Measurements from ENCODE around the gene WNT2. TPM values are rescaled to one million over a fixed set of nuclear protein-coding genes. Genes with fewer than 3 reads are reported as not detected.

Gene WNT2
- total and polyA plus RNA-seq, 12 donors = 0.07 to 1.4 (median 0.16) TPM; not detected in 3

DNA sequence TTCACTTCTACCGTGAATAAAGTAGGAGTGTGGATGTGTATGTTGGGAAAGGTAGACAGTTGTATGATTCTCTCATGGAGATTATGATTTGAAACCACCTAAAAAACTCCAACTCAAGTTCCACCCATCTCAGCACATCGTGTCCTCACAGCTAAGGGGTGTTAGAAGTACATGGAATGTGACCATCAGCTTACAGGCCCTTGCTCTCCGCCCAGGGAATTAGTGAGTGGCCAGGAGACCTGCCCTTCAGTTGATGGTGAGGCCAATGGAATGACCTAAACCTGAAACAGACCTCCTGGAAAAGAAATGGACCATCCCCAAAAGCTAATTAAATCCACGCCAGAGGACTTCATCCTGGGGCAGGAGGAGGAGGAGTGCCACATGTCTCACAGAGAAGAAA lies 2.1 kb upstream of the WNT2 start:
- WGBS, 2 donors = 56 to 57% methylated on average over 4 of the region's 4 CpGs
- peaks cover 0 to 6% (median 0%) of the 10 kb centered on the region in 11 donors for H3K9me3 ChIP-seq
- H3K36me3 ChIP-seq = no peaks in the 10 kb centered on the region
- H3K27ac ChIP-seq = no peak overlapping the region
- ATAC-seq (peak in 2 of 8 donors; percentile 12 to 40), DNase-seq (no peak)
- peak overlapping the region in 5 of 10 donors; percentile 35 to 53 (median 47) for H3K4me3 ChIP-seq
- intact Hi-C loops (cut with DNase I) = no loop called here
- peaks cover 0 to 61% (median 50%) of the 10 kb centered on the region in 7 donors for H3K27me3 ChIP-seq
- TF ChIP-seq, protein P1, sequence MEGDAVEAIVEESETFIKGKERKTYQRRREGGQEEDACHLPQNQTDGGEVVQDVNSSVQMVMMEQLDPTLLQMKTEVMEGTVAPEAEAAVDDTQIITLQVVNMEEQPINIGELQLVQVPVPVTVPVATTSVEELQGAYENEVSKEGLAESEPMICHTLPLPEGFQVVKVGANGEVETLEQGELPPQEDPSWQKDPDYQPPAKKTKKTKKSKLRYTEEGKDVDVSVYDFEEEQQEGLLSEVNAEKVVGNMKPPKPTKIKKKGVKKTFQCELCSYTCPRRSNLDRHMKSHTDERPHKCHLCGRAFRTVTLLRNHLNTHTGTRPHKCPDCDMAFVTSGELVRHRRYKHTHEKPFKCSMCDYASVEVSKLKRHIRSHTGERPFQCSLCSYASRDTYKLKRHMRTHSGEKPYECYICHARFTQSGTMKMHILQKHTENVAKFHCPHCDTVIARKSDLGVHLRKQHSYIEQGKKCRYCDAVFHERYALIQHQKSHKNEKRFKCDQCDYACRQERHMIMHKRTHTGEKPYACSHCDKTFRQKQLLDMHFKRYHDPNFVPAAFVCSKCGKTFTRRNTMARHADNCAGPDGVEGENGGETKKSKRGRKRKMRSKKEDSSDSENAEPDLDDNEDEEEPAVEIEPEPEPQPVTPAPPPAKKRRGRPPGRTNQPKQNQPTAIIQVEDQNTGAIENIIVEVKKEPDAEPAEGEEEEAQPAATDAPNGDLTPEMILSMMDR (IDR thresholded peaks at IDR 0.05) = no peak
- H3K4me1 ChIP-seq = peaks cover 4 to 27% (median 18%) of the 10 kb centered on the region in 9 donors

DNA sequence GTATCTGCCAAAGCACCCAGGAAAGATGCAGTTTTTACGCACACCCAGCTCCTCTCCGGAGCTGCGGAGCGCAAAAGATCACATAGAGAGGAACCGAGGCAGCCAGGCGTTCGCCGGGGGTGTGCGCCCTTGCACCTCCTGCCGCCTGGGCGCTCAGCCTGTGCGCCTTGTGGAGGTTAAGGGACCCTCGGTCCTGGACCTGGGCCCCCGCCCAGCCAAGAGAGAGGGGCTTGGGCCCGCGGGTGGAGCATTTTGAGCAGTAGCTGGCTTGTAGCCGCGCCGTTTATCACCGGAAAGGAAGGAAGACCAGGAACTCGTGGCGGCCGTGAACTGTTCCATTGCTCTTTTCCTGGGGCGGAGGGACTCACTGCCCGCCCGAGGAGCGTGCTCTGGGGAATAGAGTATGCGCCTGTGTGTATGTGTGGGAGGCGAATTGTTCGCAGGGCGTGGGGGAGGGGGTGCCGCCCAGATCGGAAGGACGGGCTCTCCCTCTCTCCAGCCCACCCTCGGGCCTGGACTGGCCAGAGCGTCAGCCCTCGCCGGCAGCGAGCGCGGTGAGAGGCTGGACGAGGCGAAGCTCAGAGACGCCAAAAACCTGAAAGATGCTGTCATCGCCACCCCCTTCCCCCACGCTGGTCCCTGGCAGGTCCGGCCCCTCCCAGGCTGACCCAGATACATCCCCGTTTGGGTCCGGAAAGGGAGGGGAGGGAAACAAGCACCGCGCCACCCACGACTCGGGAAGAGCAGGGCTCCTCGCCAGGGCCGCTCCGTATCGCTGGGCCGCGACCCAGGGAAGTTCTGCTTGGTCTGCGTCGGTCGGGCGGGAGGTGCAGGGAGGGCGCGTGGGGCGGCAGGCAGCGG lies 1.2 kb upstream of the WNT2 start:
- TF ChIP-seq, protein P1 (IDR thresholded peaks at IDR 0.05) = no peak
- ATAC-seq (peak; percentile 43 to 87 (median 80)), DNase-seq (peak; percentile 36)
- intact Hi-C loops (cut with DNase I) = no loop called here
- Histone ChIP-seq H3K27me3 (peaks cover 0 to 64% (median 50%) of the 10 kb centered on the region in 7 donors), H3K27ac (no peak overlapping the region), H3K9me3 (peaks cover 0 to 6% (median 0%) of the 10 kb centered on the region in 11 donors), H3K4me1 (peaks cover 4 to 27% (median 18%) of the 10 kb centered on the region in 9 donors), H3K36me3 (no peaks in the 10 kb centered on the region), H3K4me3 (peak overlapping the region; percentile 18 to 53 (median 43))
- 0 to 1% methylated on average over 67 of the region's 67 CpGs for WGBS, 2 donors

DNA sequence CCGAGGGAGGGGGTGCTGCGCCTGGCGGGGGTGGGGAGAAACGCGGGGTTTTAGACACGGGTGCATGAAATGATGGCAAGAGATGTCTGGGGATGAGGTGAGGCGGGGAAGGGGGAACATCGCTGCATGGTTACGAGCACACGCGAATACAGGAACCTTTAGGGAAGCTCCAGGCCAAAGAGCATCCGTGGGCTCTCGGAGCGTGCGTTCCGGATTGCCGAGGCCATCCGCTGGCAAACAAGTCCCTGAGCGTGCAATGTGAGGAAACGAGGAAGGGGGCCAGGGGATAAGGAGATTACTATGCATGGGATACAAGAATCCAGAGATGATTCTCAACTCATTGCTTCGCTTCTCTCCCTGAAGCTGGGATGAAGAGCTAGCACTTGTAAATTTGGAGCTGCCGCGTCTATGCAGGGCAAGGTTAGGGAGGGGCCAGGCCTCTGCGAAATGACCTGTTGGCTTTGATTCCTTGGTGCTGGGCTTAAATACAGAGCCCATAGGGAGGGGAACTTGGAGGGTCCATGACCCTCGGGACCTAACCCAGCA lies 520 bp upstream of the WNT2 start:
- intact Hi-C loops (cut with DNase I) = no loop called here
- peak in 3 of 8 donors; percentile 8 to 45 (median 20) for ATAC-seq
- no peak for DNase-seq
- TF ChIP-seq, protein P1 (IDR thresholded peaks at IDR 0.05) = no peak
- Histone ChIP-seq H3K36me3 (no peaks in the 10 kb centered on the region), H3K4me3 (peak overlapping the region; percentile 18 to 53 (median 43)), H3K27ac (no peak overlapping the region), H3K4me1 (peaks cover 4 to 27% (median 18%) of the 10 kb centered on the region in 9 donors), H3K27me3 (peaks cover 0 to 63% (median 51%) of the 10 kb centered on the region in 7 donors), H3K9me3 (peaks cover 0 to 6% (median 0%) of the 10 kb centered on the region in 11 donors)
- WGBS, 2 donors = 1% methylated on average over 25 of the region's 25 CpGs

DNA sequence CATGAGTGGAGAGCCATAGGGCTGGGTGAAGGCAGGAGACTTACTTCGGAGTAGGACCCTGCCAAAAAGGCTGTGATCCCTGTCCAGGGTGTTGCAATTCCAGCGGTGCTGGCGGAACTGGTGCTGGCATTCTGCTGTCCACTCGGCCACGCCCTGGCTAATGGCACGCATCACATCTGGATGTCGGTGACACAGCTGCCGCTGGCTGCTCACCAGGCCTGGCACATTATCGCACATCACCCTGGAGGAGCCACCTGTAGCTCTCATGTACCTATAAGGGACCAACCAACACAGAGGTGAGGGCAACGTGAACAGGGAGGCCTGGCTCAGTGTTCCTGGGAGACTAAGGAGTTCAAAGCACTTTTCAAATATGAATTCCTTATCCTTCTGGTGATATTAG lies 2.3 kb downstream of the WNT2 start:
- DNase-seq = no peak
- TF ChIP-seq, protein P1 (IDR thresholded peaks at IDR 0.05) = no peak
- H3K36me3 ChIP-seq = no peaks in the 10 kb centered on the region
- WGBS, 2 donors = 81 to 92% methylated on average over 10 of the region's 10 CpGs
- peaks cover 0 to 63% (median 53%) of the 10 kb centered on the region in 7 donors for H3K27me3 ChIP-seq
- ATAC-seq = no peak
- H3K9me3 ChIP-seq = no peaks in the 10 kb centered on the region
- intact Hi-C loops (cut with DNase I) = no loop called here
- H3K27ac ChIP-seq = no peak overlapping the region
- H3K4me3 ChIP-seq = no peak overlapping the region
- peaks cover 4 to 27% (median 18%) of the 10 kb centered on the region in 9 donors for H3K4me1 ChIP-seq

Data from heart right ventricle (tissue), 16 donors.